ENCODE measurements around the gene IWS1. TPM values are rescaled to one million over a fixed set of nuclear protein-coding genes. Genes with fewer than 3 reads are reported as not detected.

Gene IWS1
- total RNA-seq, 1 experiment from 2014 or later: 66.8 TPM

DNA sequence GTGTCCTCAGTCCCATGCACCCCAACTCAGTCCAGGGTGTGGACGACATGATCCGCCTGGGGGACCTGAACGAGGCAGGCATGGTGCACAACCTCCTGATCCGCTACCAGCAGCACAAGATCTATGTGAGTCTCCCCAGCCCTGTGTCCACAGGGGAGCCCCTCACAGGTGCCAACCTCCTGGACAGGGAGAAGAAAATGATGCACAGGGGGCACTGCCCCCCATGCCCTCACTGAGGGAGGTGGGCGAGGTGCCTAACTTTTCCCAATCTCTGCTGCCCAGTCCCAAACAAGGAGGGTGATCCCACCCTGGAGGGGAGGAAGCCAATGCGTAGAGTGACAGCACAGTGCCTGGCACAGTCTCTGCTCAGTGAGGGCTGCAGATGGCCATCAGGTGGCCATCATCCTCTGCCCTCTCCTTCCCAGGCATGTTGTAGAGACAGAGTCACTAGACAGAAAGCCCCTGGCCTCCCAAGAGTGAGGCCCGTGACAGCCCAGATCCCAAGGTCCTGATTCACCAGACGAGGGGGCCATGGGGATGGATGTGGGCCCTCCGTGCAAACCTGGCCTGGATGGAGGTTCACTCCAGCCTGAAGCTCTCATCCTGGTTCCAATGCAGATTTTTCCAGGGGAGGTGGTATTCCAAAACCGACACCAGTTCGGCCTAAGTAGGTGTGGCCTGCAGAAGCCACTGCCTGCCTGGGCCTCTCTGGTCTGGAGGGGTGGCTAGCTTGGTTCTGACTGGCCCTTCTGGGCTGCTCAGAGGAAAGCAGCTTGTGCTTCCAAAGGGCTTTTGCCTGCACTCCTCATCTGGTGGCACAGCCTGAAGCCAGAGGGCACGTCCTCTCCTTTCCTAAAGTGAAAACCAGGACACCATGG is 39.2 kb upstream of the IWS1 start:
- no peak for DNase-seq
- Histone ChIP-seq H3K36me3 (no peaks in the 10 kb centered on the region), H3K9me3 (replicated peaks) (no peaks in the 10 kb centered on the region)

DNA sequence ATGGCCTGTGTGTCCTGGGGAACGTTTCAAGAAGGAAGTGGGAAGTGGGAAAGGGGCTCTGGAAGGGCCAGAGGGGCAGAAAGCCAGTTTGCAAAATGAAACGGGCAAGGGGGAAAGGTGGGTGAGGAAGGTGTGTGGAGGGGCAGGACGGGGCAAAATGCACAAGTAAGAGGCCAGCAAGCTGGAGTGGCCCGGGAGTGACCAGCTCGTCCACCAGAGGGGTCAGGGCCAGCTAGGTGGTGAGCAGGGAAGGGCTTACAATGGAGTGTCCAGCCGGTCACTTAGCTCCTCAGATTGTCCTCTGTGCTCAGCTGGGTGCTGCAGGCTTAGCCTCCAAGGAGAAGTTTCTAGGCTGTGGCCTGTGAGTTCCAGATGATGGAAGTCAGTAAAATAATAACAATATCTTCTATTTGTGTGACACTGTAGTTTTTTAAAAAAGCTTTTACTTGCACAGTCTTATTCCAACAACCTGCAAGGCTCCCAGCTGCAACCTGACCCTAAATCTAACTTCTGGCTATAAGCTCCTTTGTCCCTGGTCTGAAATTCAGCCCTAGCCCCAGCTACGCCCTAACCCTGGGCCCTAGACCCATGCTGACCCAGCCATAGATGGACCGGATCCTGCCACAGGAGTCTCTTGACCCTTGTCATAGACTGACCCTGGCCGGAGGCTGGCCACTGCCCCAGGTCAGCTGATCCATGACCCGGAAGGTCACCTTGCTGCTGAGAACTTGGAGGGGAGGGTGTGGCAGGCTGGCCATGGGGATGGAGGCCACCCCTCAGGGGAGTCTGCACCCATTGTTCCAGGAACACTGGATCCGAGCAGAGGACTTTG is 38.4 kb upstream of the IWS1 start:
- H3K9me3 ChIP-seq (replicated peaks): no peaks in the 10 kb centered on the region
- H3K27ac ChIP-seq: no peak overlapping the region
- H3K4me3 ChIP-seq: no peak overlapping the region
- H3K27me3 ChIP-seq: peaks cover 6% of the 10 kb centered on the region
- H3K4me1 ChIP-seq: no peaks in the 10 kb centered on the region
- no peaks in the 10 kb centered on the region for H3K36me3 ChIP-seq
- no peak for DNase-seq

More for the DNA sequence above, 39.2 kb upstream of the IWS1 start:
- peaks cover 10% of the 10 kb centered on the region for H3K27me3 ChIP-seq
- no peak overlapping the region for H3K27ac ChIP-seq
- no peaks in the 10 kb centered on the region for H3K4me1 ChIP-seq
- H3K4me3 ChIP-seq: no peak overlapping the region

DNA sequence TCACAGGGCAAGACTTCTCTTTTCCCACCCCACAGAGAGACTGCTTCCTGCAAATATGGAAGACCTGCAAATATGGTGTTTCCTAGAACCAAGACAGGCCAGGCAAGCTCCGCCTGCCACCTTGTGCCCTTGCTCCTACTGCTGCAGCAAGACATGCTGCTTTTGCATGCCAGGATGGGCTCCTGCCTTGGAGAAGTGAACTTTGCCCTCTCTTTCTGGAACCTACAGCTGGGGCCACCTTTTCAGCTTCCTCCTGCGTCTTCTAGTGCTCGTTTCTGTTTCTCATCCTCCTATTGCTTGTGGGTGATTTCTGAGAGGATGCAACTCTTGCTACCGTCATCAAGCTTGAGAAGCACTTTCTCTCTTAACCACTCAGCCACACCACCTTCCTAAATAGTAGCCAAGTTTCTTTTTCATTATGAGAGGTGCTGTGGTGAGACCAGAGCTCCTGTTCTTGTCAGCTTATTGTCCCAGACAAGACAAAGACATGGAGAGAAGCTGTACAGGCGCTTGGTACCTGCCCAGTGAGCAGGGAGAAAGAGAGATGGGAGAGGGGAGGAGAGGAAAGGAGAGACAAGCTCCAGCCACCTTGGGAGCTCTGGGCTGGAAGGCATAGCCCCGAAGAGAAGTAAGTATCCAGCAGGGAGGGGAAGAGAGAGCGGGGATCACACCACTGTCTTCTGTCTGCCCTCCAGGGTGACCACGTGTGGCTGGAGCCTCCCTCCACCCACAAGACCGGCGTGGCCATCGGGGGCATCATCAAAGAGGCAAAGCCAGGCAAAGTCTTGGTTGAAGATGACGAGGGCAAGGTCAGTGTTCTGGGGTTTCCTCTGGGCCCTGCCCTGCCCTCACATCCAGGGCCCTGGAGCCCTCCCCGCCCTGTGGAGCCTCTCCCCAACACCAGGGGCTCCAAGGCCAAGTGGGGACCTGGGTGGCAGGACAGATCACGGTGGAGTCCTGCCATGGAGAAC is 37.5 kb upstream of the IWS1 start:
- no peak overlapping the region for H3K27ac ChIP-seq
- no peaks in the 10 kb centered on the region for H3K9me3 ChIP-seq (replicated peaks)
- DNase-seq: no peak
- H3K4me1 ChIP-seq: no peaks in the 10 kb centered on the region
- H3K36me3 ChIP-seq: no peaks in the 10 kb centered on the region
- peaks cover 6% of the 10 kb centered on the region for H3K27me3 ChIP-seq
- H3K4me3 ChIP-seq: no peak overlapping the region

DNA sequence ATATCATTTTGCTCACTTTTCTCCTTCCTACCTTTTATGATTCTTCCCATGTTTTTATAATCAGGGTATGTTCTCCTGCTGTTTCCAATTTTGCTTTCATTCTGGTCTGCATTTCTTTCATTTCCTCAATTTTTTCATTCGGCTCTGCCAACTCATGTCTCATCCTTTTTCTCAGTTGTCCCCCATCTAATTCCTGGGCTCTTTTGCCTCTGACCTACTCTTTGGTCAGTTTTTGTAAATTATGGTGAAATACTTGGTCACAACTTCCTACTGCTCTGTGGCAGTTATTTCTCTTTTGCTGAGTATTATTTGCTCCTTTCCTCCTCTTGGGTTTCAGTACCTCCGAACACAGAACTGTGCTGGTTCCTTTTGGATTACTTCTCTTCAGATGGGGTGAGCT is 36.6 kb upstream of the IWS1 start:
- Histone ChIP-seq H3K9me3 (replicated peaks) (no peaks in the 10 kb centered on the region), H3K4me3 (no peak overlapping the region), H3K4me1 (no peaks in the 10 kb centered on the region), H3K27ac (no peak overlapping the region), H3K27me3 (peaks cover 6% of the 10 kb centered on the region), H3K36me3 (no peaks in the 10 kb centered on the region)
- DNase-seq: no peak

DNA sequence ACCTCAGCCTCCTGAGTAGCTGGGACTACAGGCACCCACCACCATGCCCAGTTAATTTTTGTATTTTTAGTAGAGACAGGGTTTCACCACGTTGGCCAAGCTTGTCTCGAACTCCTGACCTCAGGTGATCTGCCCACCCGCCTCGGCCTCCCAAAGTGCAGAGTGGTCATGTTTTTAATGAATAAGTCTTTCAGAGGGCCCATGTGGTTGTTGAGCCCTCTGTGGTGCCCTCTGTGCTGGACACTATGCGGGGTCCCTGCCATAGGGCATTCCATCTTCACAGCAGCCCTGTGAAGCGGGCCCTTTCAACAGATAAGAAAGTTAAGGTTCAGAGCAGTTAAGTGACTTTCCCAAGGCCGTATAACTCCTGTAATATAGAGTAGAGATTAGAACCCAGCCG is 35.1 kb upstream of the IWS1 start:
- Histone ChIP-seq H3K4me1 (no peaks in the 10 kb centered on the region), H3K27ac (no peak overlapping the region), H3K36me3 (no peaks in the 10 kb centered on the region), H3K27me3 (peaks cover 6% of the 10 kb centered on the region), H3K9me3 (replicated peaks) (peaks cover 3% of the 10 kb centered on the region; the same call in 1 of the 2 replicates), H3K4me3 (no peak overlapping the region)
- DNase-seq: no peak

DNA sequence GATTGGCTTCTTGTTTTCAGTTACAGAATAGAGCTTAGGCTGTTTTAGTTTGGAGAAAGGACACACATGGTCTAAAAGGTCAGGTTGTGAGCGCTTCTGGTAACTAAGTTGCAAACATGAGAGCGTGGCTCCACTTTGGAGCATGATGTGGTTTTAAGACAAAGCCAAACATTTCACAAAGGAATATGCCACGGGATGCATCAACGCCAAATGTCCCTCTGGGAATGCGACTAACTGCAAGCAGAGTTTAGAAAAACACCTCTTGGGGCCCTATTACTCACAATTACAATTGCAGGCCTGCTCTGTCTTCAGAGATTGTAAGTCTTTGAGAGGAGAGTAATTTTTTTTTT is 34.6 kb upstream of the IWS1 start:
- peaks cover 6% of the 10 kb centered on the region for H3K27me3 ChIP-seq
- DNase-seq: no peak
- no peaks in the 10 kb centered on the region for H3K4me1 ChIP-seq
- H3K4me3 ChIP-seq: no peak overlapping the region
- no peak overlapping the region for H3K27ac ChIP-seq
- H3K9me3 ChIP-seq (replicated peaks): peaks cover 7% of the 10 kb centered on the region; the same call in 1 of the 2 replicates
- H3K36me3 ChIP-seq: no peaks in the 10 kb centered on the region

DNA sequence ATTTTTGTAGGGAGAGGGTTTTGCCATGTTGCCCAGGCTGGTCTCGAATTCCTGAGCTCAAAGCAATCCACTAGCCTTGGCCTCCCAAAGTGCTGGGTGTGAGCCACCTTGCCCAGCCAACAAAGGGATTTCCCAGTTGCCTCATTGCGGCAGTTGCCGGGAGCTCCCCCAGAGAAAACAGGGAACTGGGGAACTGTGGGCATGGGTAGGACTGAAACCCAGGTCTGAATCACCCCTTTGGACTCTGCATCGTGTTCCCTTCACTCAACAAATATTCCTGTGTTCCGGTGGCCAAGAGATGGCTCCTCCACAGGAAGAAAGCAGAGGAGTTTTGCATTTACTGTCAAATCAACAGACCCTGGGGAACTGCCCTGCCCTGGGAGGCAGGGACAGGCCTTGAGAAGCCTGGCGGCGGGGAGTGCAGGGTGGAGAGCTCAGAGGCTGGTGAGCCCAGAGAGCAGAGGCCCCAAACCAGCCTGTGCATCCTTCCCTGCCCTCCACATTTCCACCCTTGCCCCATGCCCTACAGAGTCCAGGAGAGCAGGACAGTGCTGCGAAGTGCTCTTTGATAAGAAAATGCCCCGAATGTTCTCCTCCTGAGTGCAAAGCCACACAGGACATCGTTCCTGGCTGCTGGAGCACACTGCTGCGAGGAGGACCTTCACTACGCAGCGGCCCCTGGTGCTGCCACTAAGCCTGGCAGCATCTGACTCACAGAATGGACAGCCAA is 34.1 kb upstream of the IWS1 start:
- peaks cover 7% of the 10 kb centered on the region; the same call in 1 of the 2 replicates for H3K9me3 ChIP-seq (replicated peaks)
- H3K27ac ChIP-seq: no peak overlapping the region
- peaks cover 6% of the 10 kb centered on the region for H3K27me3 ChIP-seq
- DNase-seq: no peak
- H3K36me3 ChIP-seq: no peaks in the 10 kb centered on the region
- no peaks in the 10 kb centered on the region for H3K4me1 ChIP-seq
- H3K4me3 ChIP-seq: no peak overlapping the region

DNA sequence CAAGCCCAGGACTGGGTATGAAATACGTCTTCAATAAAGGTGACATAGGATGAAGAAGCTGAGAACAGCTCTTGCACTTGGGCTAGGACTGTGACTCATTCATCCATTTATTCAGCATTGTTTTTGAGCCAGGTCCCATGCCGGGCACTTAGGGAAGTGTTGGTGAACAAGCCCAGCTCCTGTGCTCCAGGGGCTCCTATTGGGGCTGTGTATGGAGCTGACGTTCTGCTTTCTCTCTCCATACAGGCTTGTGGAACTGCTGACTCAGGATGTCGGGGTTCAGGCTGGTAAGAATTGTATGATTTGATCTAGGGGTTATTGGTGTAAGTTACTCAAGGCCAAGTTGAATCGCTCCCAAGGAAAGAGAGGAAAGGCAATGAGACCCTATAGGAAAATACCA is 33.2 kb upstream of the IWS1 start:
- Histone ChIP-seq H3K4me1 (no peaks in the 10 kb centered on the region), H3K9me3 (replicated peaks) (peaks cover 7% of the 10 kb centered on the region; the same call in 1 of the 2 replicates), H3K36me3 (no peaks in the 10 kb centered on the region), H3K4me3 (no peak overlapping the region), H3K27ac (no peak overlapping the region), H3K27me3 (peaks cover 6% of the 10 kb centered on the region)
- no peak for DNase-seq

DNA sequence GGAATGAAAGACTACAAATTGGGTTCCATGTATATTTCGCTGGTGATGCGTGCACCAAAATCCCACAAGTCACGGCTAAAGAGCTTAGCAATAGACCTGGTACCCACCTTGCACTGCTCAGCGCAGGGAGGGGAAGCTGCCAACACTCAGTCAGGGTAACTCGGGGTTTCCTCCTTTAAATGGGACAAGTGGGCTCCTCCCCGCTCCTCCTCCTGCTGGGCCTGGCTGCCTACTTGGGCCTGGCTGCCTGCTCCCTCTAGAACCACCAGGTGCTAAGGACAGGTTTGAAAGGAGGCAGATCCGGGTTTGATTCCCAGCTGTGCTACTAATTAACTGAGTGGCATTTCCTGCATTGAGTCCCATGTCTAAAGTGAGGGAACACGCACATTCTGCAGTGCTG is 32.6 kb upstream of the IWS1 start:
- no peaks in the 10 kb centered on the region for H3K36me3 ChIP-seq
- H3K9me3 ChIP-seq (replicated peaks): peaks cover 7% of the 10 kb centered on the region; the same call in 1 of the 2 replicates
- DNase-seq: no peak
- no peaks in the 10 kb centered on the region for H3K4me1 ChIP-seq
- no peak overlapping the region for H3K4me3 ChIP-seq
- H3K27ac ChIP-seq: no peak overlapping the region
- H3K27me3 ChIP-seq: peaks cover 6% of the 10 kb centered on the region

DNA sequence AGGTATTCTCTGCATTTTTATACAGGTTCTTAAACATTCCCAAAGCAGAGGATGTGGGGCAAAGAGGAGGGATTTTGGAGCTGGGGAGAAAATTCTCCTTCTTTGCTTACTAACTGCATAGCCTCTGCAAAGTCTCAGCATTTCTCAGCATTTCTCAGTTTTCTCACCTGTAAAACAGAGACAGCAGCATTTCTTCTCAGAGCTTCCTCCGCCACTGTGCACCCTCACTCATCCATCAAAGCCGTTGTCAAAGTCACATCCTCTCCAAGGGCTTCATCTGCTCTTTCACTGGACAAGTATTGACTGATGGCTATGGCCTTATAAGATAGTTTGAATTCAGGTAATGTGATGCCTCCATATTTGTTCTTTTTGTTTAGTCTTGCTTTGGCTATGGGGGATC is 26.6 kb upstream of the IWS1 start:
- Histone ChIP-seq H3K4me1 (no peaks in the 10 kb centered on the region), H3K27ac (no peak overlapping the region), H3K4me3 (no peak overlapping the region), H3K27me3 (peaks cover 2% of the 10 kb centered on the region; the same call in 1 of the 2 replicates), H3K9me3 (replicated peaks) (peaks cover 7% of the 10 kb centered on the region; the same call in 1 of the 2 replicates), H3K36me3 (no peaks in the 10 kb centered on the region)
- DNase-seq: no peak

DNA sequence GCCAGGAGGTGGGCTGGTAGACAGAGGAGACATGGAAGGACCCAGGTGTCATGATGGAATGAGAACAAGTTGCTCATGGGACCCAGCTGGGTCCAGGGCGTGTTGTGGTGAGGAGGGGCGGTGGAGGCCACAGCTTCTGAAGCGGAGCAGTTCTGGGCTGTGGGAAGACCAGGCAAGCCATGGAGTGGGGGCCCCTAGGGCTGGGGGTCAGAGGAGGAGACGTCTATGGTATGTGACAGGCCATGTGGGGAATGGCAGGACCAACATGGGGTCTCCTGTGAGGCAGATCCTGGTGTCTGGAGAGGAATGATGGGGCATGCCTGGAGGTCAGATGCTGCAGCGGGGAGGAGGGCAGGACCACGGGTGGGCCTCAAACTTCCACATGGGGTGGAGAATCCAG is 26.0 kb upstream of the IWS1 start:
- no peak for DNase-seq
- Histone ChIP-seq H3K27me3 (peaks cover 2% of the 10 kb centered on the region; the same call in 1 of the 2 replicates), H3K9me3 (replicated peaks) (peaks cover 7% of the 10 kb centered on the region; the same call in 1 of the 2 replicates), H3K4me3 (no peak overlapping the region), H3K27ac (no peak overlapping the region), H3K4me1 (no peaks in the 10 kb centered on the region), H3K36me3 (no peaks in the 10 kb centered on the region)

DNA sequence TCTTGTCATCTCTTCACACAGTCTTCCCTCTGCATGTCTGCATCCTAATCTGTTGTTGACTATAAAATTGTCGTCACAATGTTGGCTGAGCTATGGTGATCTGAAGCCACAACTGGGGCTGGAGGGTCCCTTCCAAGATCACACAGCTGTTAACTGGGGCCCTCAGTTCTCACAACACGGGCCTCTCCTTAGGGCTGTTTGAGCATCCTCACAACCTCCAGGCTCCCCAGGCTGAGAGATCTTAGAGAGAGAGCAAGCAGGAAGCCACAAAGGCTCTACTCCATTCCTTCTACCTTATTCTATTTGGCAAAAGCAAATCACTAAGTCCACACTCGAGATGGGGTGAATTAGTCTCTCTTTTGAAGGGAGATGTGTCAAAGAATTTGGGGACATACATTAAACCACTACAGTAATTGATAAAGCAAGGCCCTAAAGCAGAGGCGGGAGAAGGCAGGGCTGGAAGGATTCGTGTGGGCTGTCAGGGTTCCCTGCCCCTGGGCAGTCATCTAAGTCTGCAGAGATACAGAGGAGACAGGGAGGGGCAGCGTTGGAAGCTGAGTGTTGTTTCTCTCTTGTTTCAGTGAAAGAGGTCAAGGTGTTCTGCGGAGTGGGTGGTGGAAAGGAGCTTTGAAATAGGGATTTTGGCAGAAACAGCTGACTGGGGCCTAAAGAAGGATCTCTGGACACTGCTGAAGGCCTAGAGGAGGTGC is 25.1 kb upstream of the IWS1 start:
- Histone ChIP-seq H3K36me3 (no peaks in the 10 kb centered on the region), H3K4me1 (no peaks in the 10 kb centered on the region), H3K27me3 (peaks cover 2% of the 10 kb centered on the region; the same call in 1 of the 2 replicates), H3K9me3 (replicated peaks) (0 out of 2 replicates have a peak, but pooled peaks cover 4% of the 10 kb centered on the region), H3K4me3 (no peak overlapping the region), H3K27ac (no peak overlapping the region)
- no peak for DNase-seq

DNA sequence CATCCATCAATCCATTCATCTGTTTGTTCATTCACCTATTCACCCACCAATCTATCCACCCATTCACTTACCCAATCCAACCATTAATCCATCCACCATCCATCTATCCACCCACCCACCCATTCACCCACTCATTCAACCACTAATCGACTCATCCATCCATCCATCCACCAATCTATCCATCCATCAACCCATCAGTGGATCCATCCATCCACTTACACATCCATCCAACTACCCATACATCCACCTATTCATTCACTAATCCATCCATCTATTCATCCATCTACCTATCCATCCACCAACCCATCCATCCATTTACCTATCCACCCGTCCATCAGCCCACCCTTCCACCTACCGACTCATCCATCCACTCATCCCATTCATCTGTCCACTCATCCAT is 20.5 kb upstream of the IWS1 start:
- no peak for DNase-seq
- no peak overlapping the region for H3K4me3 ChIP-seq
- H3K9me3 ChIP-seq (replicated peaks): no peaks in the 10 kb centered on the region
- no peaks in the 10 kb centered on the region for H3K36me3 ChIP-seq
- H3K4me1 ChIP-seq: peaks cover 8% of the 10 kb centered on the region
- peaks cover 2% of the 10 kb centered on the region; the same call in 1 of the 2 replicates for H3K27me3 ChIP-seq
- no peak overlapping the region for H3K27ac ChIP-seq

Measured in SJCRH30 (cell line).